Fibroblast of villous mesenchyme (primary cell): ENCODE results near the gene CFAP251. TPM values are rescaled to one million over a fixed set of nuclear protein-coding genes. Genes with fewer than 3 reads are reported as not detected.
A peak's percentile ranks its signal among the peaks of the same experiment; 100 is the strongest.

ENCODE experiments used
- DNase-seq: peaks from one replicate; pipeline ENCODE4 v3.0.0-alpha.2; 2010; ENCODE audit warnings: low read depth
- H3K4me3 ChIP-seq: 2 replicates; pipeline ENCODE4 v1.5.1; 2011; ENCODE audit warnings: low read depth, mild to moderate bottlenecking, low read length
- CTCF ChIP-seq: IDR thresholded peaks from 2 replicates; pipeline ENCODE4 v1.5.1; 2012; ENCODE audit warnings: low read depth, mild to moderate bottlenecking, low read length; ENCODE audit not compliant: insufficient read depth
- total RNA-seq: library from RNA; depleted of rRNA; stranded (reverse); fragments of >200 nt; gene quantifications from 2 replicates; pipeline ENCODE4 v1.2.3, GENCODE V29; 2012

The CFAP251 gene
- total RNA-seq, 1 donor: 8.2 TPM

GRCh38 chr12:121908702-121909101, 9.7 kb upstream of the CFAP251 start:
- no peak overlapping the region for H3K4me3 ChIP-seq
- DNase-seq: no peak
- no peak for TF ChIP-seq CTCF

- DNase-seq: no peak
- TF ChIP-seq CTCF: no peak
- H3K4me3 ChIP-seq: no peak overlapping the region
Measured at GRCh38 chr12:121911824-121912585, 6.4 kb upstream of the CFAP251 start.

- H3K4me3 ChIP-seq: no peak overlapping the region
- no peak for TF ChIP-seq CTCF
- DNase-seq: peak; percentile 42
Measured at GRCh38 chr12:121915841-121916321, 2.5 kb upstream of the CFAP251 start.

- peak; percentile 57 for TF ChIP-seq CTCF
- DNase-seq: peak; percentile 76
- no peak overlapping the region for H3K4me3 ChIP-seq
Measured at GRCh38 chr12:121916719-121917118, 1.7 kb upstream of the CFAP251 start.

- no peak for TF ChIP-seq CTCF
- DNase-seq: no peak
- no peak overlapping the region for H3K4me3 ChIP-seq
Measured at GRCh38 chr12:121918679-121919038, 267 bp downstream of the CFAP251 start.

- H3K4me3 ChIP-seq: no peak overlapping the region
- DNase-seq: no peak
- TF ChIP-seq CTCF: no peak
Measured at GRCh38 chr12:121921066-121921465, 2.7 kb downstream of the CFAP251 start.

GRCh38 chr12:121925358-121925695, 6.9 kb downstream of the CFAP251 start:
- TF ChIP-seq CTCF: no peak
- peak overlapping the region; percentile 40 for H3K4me3 ChIP-seq
- DNase-seq: peak; percentile 82
